ENCODE measurements around the gene MACROH2A1. TPM values are rescaled to one million over a fixed set of nuclear protein-coding genes. Genes with fewer than 3 reads are reported as not detected.

The MACROH2A1 gene
- total RNA-seq, 1 donor from 2014 or later: 215 TPM

DNA sequence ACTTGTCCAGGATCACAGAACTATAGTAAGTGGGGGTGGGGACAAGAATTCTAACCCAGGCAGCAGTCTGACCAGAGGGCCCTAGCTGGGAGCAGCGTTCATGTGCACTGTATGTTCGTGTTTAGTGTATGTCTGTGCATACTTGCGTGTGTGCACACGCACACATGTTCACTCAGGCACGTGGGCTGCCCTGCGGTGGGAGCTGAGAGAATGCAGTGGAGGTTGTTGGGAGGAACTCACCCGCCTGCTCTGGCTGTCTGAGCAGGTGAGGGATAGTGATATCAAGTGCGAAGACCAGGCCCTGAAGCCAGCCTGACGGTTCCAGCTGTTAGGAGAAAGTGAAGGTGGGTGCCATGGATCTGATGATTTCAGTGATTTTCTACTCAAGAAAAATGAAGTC lies 47.2 kb upstream of the MACROH2A1 start:
- peaks cover 1% of the 10 kb centered on the region for H3K9me3 Mint-ChIP-seq (ENCODE audit: unreplicated experiment)
- TF ChIP-seq, protein P1, sequence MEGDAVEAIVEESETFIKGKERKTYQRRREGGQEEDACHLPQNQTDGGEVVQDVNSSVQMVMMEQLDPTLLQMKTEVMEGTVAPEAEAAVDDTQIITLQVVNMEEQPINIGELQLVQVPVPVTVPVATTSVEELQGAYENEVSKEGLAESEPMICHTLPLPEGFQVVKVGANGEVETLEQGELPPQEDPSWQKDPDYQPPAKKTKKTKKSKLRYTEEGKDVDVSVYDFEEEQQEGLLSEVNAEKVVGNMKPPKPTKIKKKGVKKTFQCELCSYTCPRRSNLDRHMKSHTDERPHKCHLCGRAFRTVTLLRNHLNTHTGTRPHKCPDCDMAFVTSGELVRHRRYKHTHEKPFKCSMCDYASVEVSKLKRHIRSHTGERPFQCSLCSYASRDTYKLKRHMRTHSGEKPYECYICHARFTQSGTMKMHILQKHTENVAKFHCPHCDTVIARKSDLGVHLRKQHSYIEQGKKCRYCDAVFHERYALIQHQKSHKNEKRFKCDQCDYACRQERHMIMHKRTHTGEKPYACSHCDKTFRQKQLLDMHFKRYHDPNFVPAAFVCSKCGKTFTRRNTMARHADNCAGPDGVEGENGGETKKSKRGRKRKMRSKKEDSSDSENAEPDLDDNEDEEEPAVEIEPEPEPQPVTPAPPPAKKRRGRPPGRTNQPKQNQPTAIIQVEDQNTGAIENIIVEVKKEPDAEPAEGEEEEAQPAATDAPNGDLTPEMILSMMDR (IDR thresholded peaks at IDR 0.05; ENCODE audit: partially characterized antibody, unreplicated experiment): no peak
- H3K36me3 Mint-ChIP-seq (ENCODE audit: unreplicated experiment): no peaks in the 10 kb centered on the region
- H3K4me1 Mint-ChIP-seq (ENCODE audit: low read depth, unreplicated experiment): peaks cover 20% of the 10 kb centered on the region
- no peak for DNase-seq
- H3K4me3 Mint-ChIP-seq (ENCODE audit: unreplicated experiment): no peak overlapping the region
- peaks cover 2% of the 10 kb centered on the region for H3K27me3 Mint-ChIP-seq (ENCODE audit: unreplicated experiment)
- no peak overlapping the region for H3K27ac Mint-ChIP-seq (ENCODE audit: unreplicated experiment)

DNA sequence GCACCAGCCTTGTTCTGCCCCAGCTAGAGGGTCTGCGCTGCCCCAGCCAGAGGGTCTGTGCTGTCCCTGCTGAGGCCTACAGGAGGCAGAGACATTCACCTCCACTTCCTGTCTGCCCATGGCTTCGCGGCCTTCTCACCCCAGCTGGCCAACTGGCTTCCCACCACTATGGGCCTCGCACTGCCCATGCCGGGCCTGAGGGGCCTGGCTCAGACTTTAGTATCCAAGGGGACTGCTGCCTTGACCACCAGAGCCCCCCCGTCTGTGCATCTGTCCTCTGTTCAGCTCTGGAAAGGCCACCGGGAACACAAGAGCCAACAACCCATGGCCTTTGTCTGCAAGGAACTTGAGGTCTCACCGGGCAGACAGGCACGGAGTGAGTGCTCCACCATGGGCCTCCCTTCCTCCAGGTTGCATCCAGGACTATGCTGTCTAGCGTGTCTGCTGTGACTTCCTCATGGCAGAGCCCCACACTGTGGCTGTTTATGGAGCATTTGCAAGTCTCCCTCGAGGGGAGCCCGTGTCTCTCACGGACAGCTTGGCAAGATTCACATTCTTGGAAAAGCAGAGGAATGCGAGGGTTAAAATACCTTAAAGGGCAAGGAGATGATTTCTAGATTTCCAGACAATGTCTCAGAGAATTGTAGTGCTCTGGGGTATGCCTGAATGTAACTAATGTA lies 46.4 kb upstream of the MACROH2A1 start:
- Mint-ChIP-seq H3K4me3 (ENCODE audit: unreplicated experiment) (no peak overlapping the region), H3K4me1 (ENCODE audit: low read depth, unreplicated experiment) (peaks cover 16% of the 10 kb centered on the region), H3K36me3 (ENCODE audit: unreplicated experiment) (no peaks in the 10 kb centered on the region), H3K9me3 (ENCODE audit: unreplicated experiment) (peaks cover 1% of the 10 kb centered on the region), H3K27ac (ENCODE audit: unreplicated experiment) (no peak overlapping the region), H3K27me3 (ENCODE audit: unreplicated experiment) (peaks cover 5% of the 10 kb centered on the region)
- no peak for DNase-seq
- TF ChIP-seq, protein P1 (IDR thresholded peaks at IDR 0.05; ENCODE audit: partially characterized antibody, unreplicated experiment): no peak

DNA sequence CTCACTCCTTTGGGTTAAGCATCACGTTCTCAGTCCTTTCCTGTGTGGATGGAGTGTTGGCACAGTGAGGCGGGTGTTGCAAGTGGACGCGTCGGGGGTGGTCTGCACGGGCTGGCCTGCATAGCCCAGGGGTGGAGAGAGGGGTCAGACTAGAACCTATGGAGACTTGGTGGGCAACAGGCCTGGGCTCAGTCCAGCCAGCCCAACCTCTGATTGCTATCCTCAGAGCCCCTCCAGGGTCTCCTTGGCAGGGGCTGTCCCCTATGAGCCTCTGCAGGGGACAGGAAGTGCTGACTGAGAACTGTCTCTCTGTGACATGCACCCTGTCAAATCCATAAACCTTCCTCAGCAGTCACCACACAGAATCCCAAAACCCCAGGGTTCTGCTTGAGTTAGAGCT lies 45.9 kb upstream of the MACROH2A1 start:
- Mint-ChIP-seq H3K27me3 (ENCODE audit: unreplicated experiment) (peaks cover 4% of the 10 kb centered on the region), H3K36me3 (ENCODE audit: unreplicated experiment) (no peaks in the 10 kb centered on the region), H3K9me3 (ENCODE audit: unreplicated experiment) (peaks cover 1% of the 10 kb centered on the region), H3K27ac (ENCODE audit: unreplicated experiment) (no peak overlapping the region), H3K4me1 (ENCODE audit: low read depth, unreplicated experiment) (peaks cover 16% of the 10 kb centered on the region), H3K4me3 (ENCODE audit: unreplicated experiment) (no peak overlapping the region)
- no peak for DNase-seq
- TF ChIP-seq, protein P1 (IDR thresholded peaks at IDR 0.05; ENCODE audit: partially characterized antibody, unreplicated experiment): no peak

DNA sequence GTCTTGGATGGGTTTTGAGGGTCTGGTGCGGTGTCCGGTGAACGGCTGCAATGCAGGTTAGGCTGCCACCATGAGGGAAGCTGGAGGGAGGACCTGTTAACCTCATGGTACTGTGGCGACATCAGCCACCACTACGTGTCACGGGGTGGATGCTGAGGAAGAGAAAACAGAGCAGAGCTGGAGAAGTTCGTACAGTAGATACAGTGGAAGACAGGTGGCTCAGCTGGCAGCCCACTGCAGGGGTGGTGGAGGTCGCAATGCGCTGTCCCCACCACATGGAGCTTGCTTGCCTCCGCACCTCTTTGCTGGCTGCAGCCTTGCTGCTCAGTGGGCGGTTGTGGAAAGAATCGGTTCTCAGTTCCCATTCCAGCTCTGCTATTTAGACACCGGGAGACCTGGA lies 45.3 kb upstream of the MACROH2A1 start:
- Mint-ChIP-seq H3K27me3 (ENCODE audit: unreplicated experiment) (peaks cover 4% of the 10 kb centered on the region), H3K4me1 (ENCODE audit: low read depth, unreplicated experiment) (peaks cover 16% of the 10 kb centered on the region), H3K9me3 (ENCODE audit: unreplicated experiment) (peaks cover 1% of the 10 kb centered on the region), H3K4me3 (ENCODE audit: unreplicated experiment) (no peak overlapping the region), H3K27ac (ENCODE audit: unreplicated experiment) (no peak overlapping the region), H3K36me3 (ENCODE audit: unreplicated experiment) (no peaks in the 10 kb centered on the region)
- TF ChIP-seq, protein P1 (IDR thresholded peaks at IDR 0.05; ENCODE audit: partially characterized antibody, unreplicated experiment): no peak
- DNase-seq: no peak

DNA sequence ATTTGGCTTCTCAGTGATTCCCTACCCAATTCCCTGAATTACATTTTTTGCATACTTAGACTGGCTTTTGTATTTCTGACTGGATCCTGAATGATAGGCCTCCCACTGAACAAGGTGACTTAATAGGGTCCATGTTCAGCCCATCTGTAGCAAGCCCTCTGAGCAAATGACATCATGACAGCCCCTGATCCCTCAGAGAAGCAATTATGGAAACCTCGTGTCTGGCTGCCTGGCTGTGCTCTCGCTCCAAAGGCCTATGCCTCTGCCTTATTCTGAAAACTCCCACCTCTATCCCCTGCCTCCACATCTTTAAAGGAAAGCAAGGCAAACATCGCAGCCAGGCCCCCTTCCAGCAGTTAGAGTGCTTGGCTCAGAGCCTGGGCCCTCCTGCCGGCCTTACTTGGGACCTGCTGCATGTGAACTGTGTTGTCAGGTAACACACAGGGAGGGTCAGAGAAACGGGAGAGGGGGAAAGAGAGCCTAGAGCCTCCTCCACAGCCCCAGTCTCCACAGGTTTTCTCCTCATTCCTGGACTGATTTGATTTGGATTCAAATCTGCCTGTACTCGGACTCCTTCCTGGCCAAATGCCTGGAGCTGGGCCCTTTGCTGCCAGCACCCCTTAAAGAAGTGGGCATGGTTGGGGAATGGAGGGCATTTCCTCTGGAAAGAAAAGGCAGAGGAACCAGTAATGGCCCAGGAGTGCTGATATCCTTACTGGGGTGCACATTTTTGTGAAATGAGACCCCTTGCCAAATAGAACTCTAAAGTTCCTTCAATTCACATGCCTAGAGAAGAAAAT lies 44.3 kb upstream of the MACROH2A1 start:
- Mint-ChIP-seq H3K27ac (ENCODE audit: unreplicated experiment) (no peak overlapping the region), H3K9me3 (ENCODE audit: unreplicated experiment) (no peaks in the 10 kb centered on the region)
- TF ChIP-seq, protein P1 (IDR thresholded peaks at IDR 0.05; ENCODE audit: partially characterized antibody, unreplicated experiment): no peak

More for the DNA sequence above, 44.3 kb upstream of the MACROH2A1 start:
- Mint-ChIP-seq H3K4me3 (ENCODE audit: unreplicated experiment) (no peak overlapping the region), H3K4me1 (ENCODE audit: low read depth, unreplicated experiment) (peaks cover 19% of the 10 kb centered on the region), H3K36me3 (ENCODE audit: unreplicated experiment) (no peaks in the 10 kb centered on the region), H3K27me3 (ENCODE audit: unreplicated experiment) (peaks cover 4% of the 10 kb centered on the region)
- DNase-seq: no peak

Measured in glutamatergic neuron (in vitro differentiated cells).